AG10803 (cell line): ENCODE data around the gene CD300H.

Experiments used
- DNase-seq: peaks from one replicate; pipeline ENCODE4 v3.0.0; 2010; ENCODE audit warnings: low read depth
- H3K4me3 ChIP-seq: 2 replicates; pipeline ENCODE4 v1.5.1; 2011; ENCODE audit warnings: mild to moderate bottlenecking, low read length, control low read depth
- CTCF ChIP-seq: conservative IDR thresholded peaks from 2 replicates; pipeline ENCODE4 v1.5.1; 2011; ENCODE audit warnings: mild to moderate bottlenecking, low read length, control low read depth, inconsistent platforms

Gene CD300H

GRCh38 chr17:74536890-74537289 is 30.4 kb downstream of the CD300H start:
- no peak for DNase-seq
- TF ChIP-seq CTCF: no peak
- H3K4me3 ChIP-seq: no peak overlapping the region

- no peak overlapping the region for H3K4me3 ChIP-seq
- no peak for TF ChIP-seq CTCF
- no peak for DNase-seq
Observed at GRCh38 chr17:74532115-74532514, 35.2 kb downstream of the CD300H start.

- no peak within 1 kb of the TSS for H3K4me3 ChIP-seq
- DNase-seq: no peak
Observed at GRCh38 chr17:74531231-74531761, 36.0 kb downstream of the CD300H start, which contains the start of gene CD300LB. CD300LB (minus strand) TSS chr17:74531475; CDS start chr17:74531350, 125 bp downstream.

GRCh38 chr17:74530831-74531150 is 36.5 kb downstream of the CD300H start:
- no peak overlapping the region for H3K4me3 ChIP-seq
- no peak for TF ChIP-seq CTCF
- no peak for DNase-seq

More at GRCh38 chr17:74531231-74531761, 36.0 kb downstream of the CD300H start, which contains the start of gene CD300LB:
- TF ChIP-seq CTCF: no peak

GRCh38 chr17:74529243-74529642 is 38.1 kb downstream of the CD300H start:
- no peak for DNase-seq
- no peak for TF ChIP-seq CTCF
- H3K4me3 ChIP-seq: no peak overlapping the region

GRCh38 chr17:74528491-74529199 is 38.7 kb downstream of the CD300H start:
- no peak overlapping the region for H3K4me3 ChIP-seq
- TF ChIP-seq CTCF: no peak
- DNase-seq: no peak

- H3K4me3 ChIP-seq: no peak overlapping the region
- DNase-seq: no peak
- TF ChIP-seq CTCF: no peak
Observed at GRCh38 chr17:74527756-74528155, 39.6 kb downstream of the CD300H start.
